Ovary (tissue), 3 donors: Measurements from ENCODE around the gene KANTR.

ENCODE experiments used
- CTCF ChIP-seq, 3 donors: fragments of 450-650 bp in 2 of 3; fragments of 200-600 bp in 1 of 3; IDR thresholded peaks; one replicate each; pipeline versions ENCODE4 v1.5.1 to v1.8.0; 2016 to 2022; ENCODE audit warnings: antibody characterized with exemption in 3 of 3, mild to moderate bottlenecking in 1 of 3
- EP300 ChIP-seq: sonication (generic); formaldehyde crosslinking; IDR thresholded peaks from one replicate; pipeline ENCODE4 v1.6.1; 2017; ENCODE audit warnings: antibody characterized with exemption
- POLR2A ChIP-seq: fragments of 450-650 bp; IDR thresholded peaks from one replicate; pipeline ENCODE4 v1.6.1; 2017; ENCODE audit warnings: antibody characterized with exemption, mild to moderate bottlenecking, moderate library complexity
- donor health status: DM: no; HTN: no; CAD: no.

- no peak for TF ChIP-seq CTCF (IDR thresholded peaks at IDR 0.05)
- no peak for TF ChIP-seq EP300
- no peak for TF ChIP-seq POLR2A
These were observed 34.3 kb downstream of the KANTR start for GRCh38 chrX:53128097-53128749.
